Inflammatory macrophage treated with lipopolysaccharide for 1 hour (primary cell): ENCODE measurements around the gene GMDS.
A peak's percentile ranks its signal among the peaks of the same experiment; 100 is the strongest.

Experiments
- DNase-seq, 2 donors: peaks; one replicate each; pipeline ENCODE4 v3.0.0-alpha.2; 2020 to 2022

GMDS gene

GRCh38 chr6:1821513-1822183 is 423.8 kb downstream of the GMDS start:
- no peak for DNase-seq

GRCh38 chr6:1821164-1821512 is 424.3 kb downstream of the GMDS start:
- no peak for DNase-seq

GRCh38 chr6:1820714-1821113 is 424.7 kb downstream of the GMDS start:
- no peak for DNase-seq

GRCh38 chr6:1820165-1820564 is 425.2 kb downstream of the GMDS start:
- DNase-seq = peak in 1 of 2 donors; percentile 14

GRCh38 chr6:1819007-1819406 is 426.4 kb downstream of the GMDS start:
- no peak for DNase-seq

- DNase-seq = no peak
Observed at GRCh38 chr6:1817033-1817761, 428.2 kb downstream of the GMDS start.

GRCh38 chr6:1815827-1816452 is 429.5 kb downstream of the GMDS start:
- DNase-seq = no peak

GRCh38 chr6:1814279-1814678 is 431.1 kb downstream of the GMDS start:
- DNase-seq = no peak

- no peak for DNase-seq
Observed at GRCh38 chr6:1812487-1812886, 432.9 kb downstream of the GMDS start.

GRCh38 chr6:1812034-1812433 is 433.4 kb downstream of the GMDS start:
- no peak for DNase-seq

- no peak for DNase-seq
Observed at GRCh38 chr6:1810880-1811279, 434.5 kb downstream of the GMDS start.

- no peak for DNase-seq
Observed at GRCh38 chr6:1809291-1809988, 436.0 kb downstream of the GMDS start.

GRCh38 chr6:1806935-1807334 is 438.5 kb downstream of the GMDS start:
- DNase-seq = no peak

- no peak for DNase-seq
Observed at GRCh38 chr6:1802491-1803395, 442.7 kb downstream of the GMDS start.

GRCh38 chr6:1801401-1801800 is 444.0 kb downstream of the GMDS start:
- no peak for DNase-seq

GRCh38 chr6:1800845-1801244 is 444.6 kb downstream of the GMDS start:
- no peak for DNase-seq

GRCh38 chr6:1798965-1799325 is 446.5 kb downstream of the GMDS start:
- DNase-seq = no peak

GRCh38 chr6:1798303-1798964 is 447.0 kb downstream of the GMDS start:
- no peak for DNase-seq

GRCh38 chr6:1797801-1798200 is 447.6 kb downstream of the GMDS start:
- DNase-seq = no peak

GRCh38 chr6:1796706-1797529 is 448.5 kb downstream of the GMDS start:
- DNase-seq = no peak

- DNase-seq = no peak
Observed at GRCh38 chr6:1795910-1796309, 449.5 kb downstream of the GMDS start.
